PC-3 (cell line): ENCODE measurements around the gene PDE9A. TPM values are rescaled to one million over a fixed set of nuclear protein-coding genes. Genes with fewer than 3 reads are reported as not detected.
"Not testable (repeated sequence)": the region's sequence is repeated elsewhere in the genome, so short reads cannot be mapped to it uniquely, and the experiment has no call there.

ENCODE experiments used
- ATAC-seq: fragments of 200-7000 bp; cut with Tn5 transposase; 2 replicates; pipeline ENCODE4 v1.9.1; 2020; ENCODE audit warnings: mild to moderate bottlenecking, moderate library complexity
- BruUV-seq: library from RNA; stranded (reverse); fragments of 400-500 nt; replicated peaks from 2 replicates; lab custom pipeline; 2021; lab: Mats Ljungman, UMichigan
- CTCF ChIA-PET: fragments of 300-600 bp; sonication (Branson Sonifier 250); formaldehyde crosslinking; loops from one replicate; lab custom pipeline; 2022; ENCODE audit warnings: antibody characterized with exemption; lab: Charles Lee
- POLR2A ChIA-PET: fragments of 300-600 bp; sonication (Branson Sonifier 250); formaldehyde crosslinking; loops from one replicate; lab custom pipeline; 2022; ENCODE audit warnings: antibody characterized with exemption; ENCODE audit not compliant: unreplicated experiment; lab: Charles Lee
- DNase-seq: peaks from one replicate; pipeline ENCODE4 v3.0.0-alpha.2; 2015
- H2AFZ ChIP-seq: fragments of 300-600 bp; sonication (generic); 2 replicates; pipeline ENCODE4 v1.6.0; 2016; ENCODE audit warnings: antibody characterized with exemption, low read length
- H3F3A ChIP-seq: fragments of 300-600 bp; sonication (generic); one replicate; pipeline ENCODE4 v1.6.0; 2017; ENCODE audit warnings: antibody characterized with exemption, low read length, control low read depth, mild to moderate bottlenecking; ENCODE audit not compliant: unreplicated experiment
- H3K27ac ChIP-seq: fragments of 300-600 bp; sonication (generic); 2 replicates; pipeline ENCODE4 v1.5.1; 2016; ENCODE audit warnings: mild to moderate bottlenecking, low read length
- H3K27me3 ChIP-seq: fragments of 300-600 bp; sonication (generic); 2 replicates; pipeline ENCODE4 v1.6.1; 2016; ENCODE audit warnings: low read length, mixed read lengths
- H3K36me3 ChIP-seq: fragments of 300-600 bp; sonication (generic); 2 replicates; pipeline ENCODE4 v1.6.1; 2016; ENCODE audit warnings: low read depth, mixed run types, low read length, mixed read lengths
- H3K4me1 ChIP-seq: fragments of 300-600 bp; sonication (generic); 2 replicates; pipeline ENCODE4 v1.5.1; 2016; ENCODE audit warnings: low read length; ENCODE audit not compliant: insufficient read depth
- H3K4me2 ChIP-seq: fragments of 300-600 bp; sonication (generic); 2 replicates; pipeline ENCODE4 v1.6.0; 2016; ENCODE audit warnings: low read length
- H3K4me3 ChIP-seq: fragments of 300-600 bp; sonication (generic); 2 replicates; pipeline ENCODE4 v1.5.1; 2016; ENCODE audit warnings: mild to moderate bottlenecking, low read length, mixed read lengths
- H3K79me2 ChIP-seq: fragments of 300-600 bp; sonication (generic); 2 replicates; pipeline ENCODE4 v1.6.1; 2017; ENCODE audit warnings: low read length, mixed read lengths
- H3K9ac ChIP-seq: fragments of 300-600 bp; sonication (generic); 2 replicates; pipeline ENCODE4 v1.6.0; 2016; ENCODE audit warnings: mild to moderate bottlenecking, low read length
- H3K9me2 ChIP-seq: fragments of 300-600 bp; sonication (generic); replicated peaks from 2 replicates; pipeline ENCODE4 v1.6.1; 2016; ENCODE audit warnings: mixed run types, low read length, mixed read lengths
- H3K9me3 ChIP-seq: fragments of 300-600 bp; sonication (generic); 2 replicates; pipeline ENCODE4 v1.6.1; 2016; ENCODE audit warnings: low read length, mixed read lengths
- H4K20me1 ChIP-seq: fragments of 300-600 bp; sonication (generic); 2 replicates; pipeline ENCODE4 v1.6.1; 2016; ENCODE audit warnings: low read length, mixed read lengths
- CTCF ChIP-seq: fragments of 300-600 bp; sonication (generic); conservative IDR thresholded peaks from 2 replicates; pipeline ENCODE4 v1.5.1; 2017; ENCODE audit warnings: antibody characterized with exemption, low read depth, mild to moderate bottlenecking, low read length
- EZH2 ChIP-seq: fragments of 300-600 bp; sonication (generic); IDR thresholded peaks from one replicate; pipeline ENCODE4 v1.6.1; 2017; ENCODE audit warnings: antibody characterized with exemption, mild to moderate bottlenecking, low read length; ENCODE audit not compliant: unreplicated experiment
- EZH2phosphoT487 ChIP-seq: fragments of 300-600 bp; sonication (generic); IDR thresholded peaks from 2 replicates; pipeline ENCODE4 v1.6.1; 2018; ENCODE audit warnings: mild to moderate bottlenecking, antibody characterized with exemption, low read length, borderline replicate concordance
- intact Hi-C: fragments of 100-400 bp; cut with micrococcal nuclease; formaldehyde crosslinking; loops from 2 replicates; pipeline ENCODE4 v1.9.0; 2023
- total RNA-seq: library from RNA; depleted of rRNA; stranded (reverse); fragments of >200 nt; gene quantifications from 2 replicates; pipeline ENCODE4 v1.2.3, GENCODE V29; 2014

PDE9A gene
- total RNA-seq, 1 experiment from 2014 or later, result 0.33 TPM

GRCh38 chr21:42806509-42807140 is 153.2 kb downstream of the PDE9A start:
- TF ChIP-seq EZH2phosphoT487, result no peak
- TF ChIP-seq EZH2, result no peak
- TF ChIP-seq CTCF, result no peak
- POLR2A ChIA-PET, result no interaction called here
- H3K4me3 ChIP-seq, result no peak overlapping the region
- no peaks in the 10 kb centered on the region for H3F3A ChIP-seq
- H3K27me3 ChIP-seq, result no peaks in the 10 kb centered on the region
- no peak overlapping the region for H3K9ac ChIP-seq
- H3K36me3 ChIP-seq, result no peaks in the 10 kb centered on the region
- no peak overlapping the region for H3K27ac ChIP-seq
- H3K9me2 ChIP-seq, result no peaks in the 10 kb centered on the region
- H3K79me2 ChIP-seq, result no peaks in the 10 kb centered on the region
- ATAC-seq (no peak), DNase-seq (no peak)
- intact Hi-C loops, result no loop called here
- no TSS peak for BruUV-seq
- CTCF ChIA-PET, result no interaction called here
- H3K4me1 ChIP-seq, result no peaks in the 10 kb centered on the region
- H4K20me1 ChIP-seq, result no peaks in the 10 kb centered on the region
- H3K4me2 ChIP-seq, result no peak overlapping the region
- H3K9me3 ChIP-seq, result no peaks in the 10 kb centered on the region
- H2AFZ ChIP-seq, result no peak overlapping the region

GRCh38 chr21:42807293-42807895 is 154.0 kb downstream of the PDE9A start:
- not testable (repeated sequence) for BruUV-seq, ATAC-seq

GRCh38 chr21:42807938-42808613 is 154.7 kb downstream of the PDE9A start:
- no peaks in the 10 kb centered on the region for H3F3A ChIP-seq
- ChIA-PET CTCF (no interaction called here), POLR2A (no interaction called here)
- no peak for DNase-seq
- H2AFZ ChIP-seq, result no peak overlapping the region
- no peaks in the 10 kb centered on the region for H3K4me1 ChIP-seq
- H3K27me3 ChIP-seq, result no peaks in the 10 kb centered on the region
- H3K9me2 ChIP-seq, result no peaks in the 10 kb centered on the region
- no peak overlapping the region for H3K4me2 ChIP-seq
- H3K27ac ChIP-seq, result no peak overlapping the region
- no peaks in the 10 kb centered on the region for H3K36me3 ChIP-seq
- no TSS peak for BruUV-seq
- no peaks in the 10 kb centered on the region for H4K20me1 ChIP-seq
- H3K4me3 ChIP-seq, result no peak overlapping the region
- H3K9ac ChIP-seq, result no peak overlapping the region
- TF ChIP-seq EZH2phosphoT487, result no peak
- TF ChIP-seq CTCF, result no peak
- no peak for TF ChIP-seq EZH2
- no peak for ATAC-seq
- intact Hi-C loops, result no loop called here
- H3K79me2 ChIP-seq, result no peaks in the 10 kb centered on the region
- no peaks in the 10 kb centered on the region for H3K9me3 ChIP-seq

More at GRCh38 chr21:42807293-42807895, 154.0 kb downstream of the PDE9A start:
- H3K79me2 ChIP-seq, H3K27ac ChIP-seq, H2AFZ ChIP-seq, H4K20me1 ChIP-seq, H3K4me2 ChIP-seq, CTCF ChIA-PET, POLR2A ChIA-PET, H3K4me1 ChIP-seq, DNase-seq, H3K9me2 ChIP-seq, intact Hi-C loops, H3F3A ChIP-seq, H3K27me3 ChIP-seq, H3K36me3 ChIP-seq, H3K4me3 ChIP-seq, H3K9ac ChIP-seq, H3K9me3 ChIP-seq: not testable (repeated sequence)
